H1 (cell line): ENCODE data around the gene UBAP1.

Experiments used
- ATF3 ChIP-seq: IDR thresholded peaks from 2 replicates; pipeline ENCODE4 v1.6.1; 2011; ENCODE audit warnings: low read depth, mild to moderate bottlenecking, low read length; ENCODE audit not compliant: insufficient read depth
- BRCA1 ChIP-seq: IDR thresholded peaks from 2 replicates; pipeline ENCODE4 v1.6.1; 2012; ENCODE audit warnings: low read depth, low read length, improper control_type of control experiment
- CHD2 ChIP-seq: IDR thresholded peaks from 2 replicates; pipeline ENCODE4 v1.6.1; 2012; ENCODE audit warnings: low read length, improper control_type of control experiment
- CTCF ChIP-seq, 3 experiments: IDR thresholded peaks; 1 replicate in 2 of 3; 2 replicates in 1 of 3; pipeline versions ENCODE4 v1.5.1 to v1.6.1; 2011; ENCODE audit warnings: low read length in 3 of 3, mild to moderate bottlenecking in 3 of 3, inconsistent platforms in 2 of 3, low read depth in 1 of 3, moderate library complexity in 1 of 3; ENCODE audit not compliant: insufficient read depth in 1 of 3; ENCODE audit errors: control extremely low read depth in 1 of 3
- EZH2 ChIP-seq: fragments of 200-600 bp; sonication (generic); IDR thresholded peaks from 2 replicates; pipeline ENCODE4 v1.7.1; 2012; ENCODE audit warnings: low read depth, mild to moderate bottlenecking, moderate library complexity, low read length, inconsistent platforms; ENCODE audit not compliant: severe bottlenecking
- GABPA ChIP-seq: IDR thresholded peaks from 2 replicates; pipeline ENCODE4 v1.6.1; 2011; ENCODE audit warnings: mild to moderate bottlenecking, low read length, moderate library complexity, borderline replicate concordance; ENCODE audit not compliant: insufficient read depth
- KDM5A ChIP-seq: fragments of 200-600 bp; IDR thresholded peaks from 2 replicates; pipeline ENCODE4 v1.7.1; 2012; ENCODE audit warnings: mild to moderate bottlenecking, low read length, inconsistent platforms, mixed read lengths
- POLR2AphosphoS5 ChIP-seq: IDR thresholded peaks from 2 replicates; pipeline ENCODE4 v1.6.1; 2011; ENCODE audit warnings: low read depth, low read length
- RAD21 ChIP-seq, 2 experiments: IDR thresholded peaks in 1 of 2; conservative IDR thresholded peaks in 1 of 2; 2 replicates each; pipeline ENCODE4 v1.6.1; 2011; ENCODE audit warnings: low read depth in 2 of 2, low read length in 2 of 2, improper control_type of control experiment in 1 of 2, inconsistent platforms in 1 of 2, mild to moderate bottlenecking in 1 of 2, moderate library complexity in 1 of 2
- SIX5 ChIP-seq: IDR thresholded peaks from 2 replicates; pipeline ENCODE4 v1.6.1; 2011; ENCODE audit warnings: mild to moderate bottlenecking, low read depth, low read length
- SP1 ChIP-seq: IDR thresholded peaks from 2 replicates; pipeline ENCODE4 v1.6.1; 2011; ENCODE audit warnings: low read depth, low read length
- SP4 ChIP-seq: IDR thresholded peaks from 2 replicates; pipeline ENCODE4 v1.6.1; 2012; ENCODE audit warnings: low read length, inconsistent platforms
- TAF1 ChIP-seq: IDR thresholded peaks from 2 replicates; pipeline ENCODE4 v1.6.1; 2011; ENCODE audit warnings: mild to moderate bottlenecking, low read depth, low read length
- USF2 ChIP-seq: IDR thresholded peaks from 2 replicates; pipeline ENCODE4 v1.6.1; 2011; ENCODE audit warnings: low read length, improper control_type of control experiment

- TF ChIP-seq KDM5A (no peak), POLR2AphosphoS5 (no peak), CTCF (IDR thresholded peaks at IDR 0.05; ENCODE audit: control extremely low read depth in 1 of 3, insufficient read depth in 1 of 3, low read depth in 1 of 3, low read length in 3 of 3) (no peak), CHD2 (no peak), BRCA1 (no peak), SIX5 (no peak), RAD21 (IDR thresholded peaks at IDR 0.05 in 1 of 2, conservative IDR thresholded peaks at IDR 0.05 in 1 of 2; ENCODE audit: low read depth in 2 of 2, low read length in 2 of 2) (no peak), SP4 (no peak), EZH2 (no peak), GABPA (no peak), USF2 (no peak), TAF1 (no peak), ATF3 (no peak), SP1 (no peak)
These were observed 38.0 kb upstream of the UBAP1 start for GRCh38 chr9:34140853-34141252.
